GM23338 (cell line): ENCODE results near the gene SULF2. TPM values are rescaled to one million over a fixed set of nuclear protein-coding genes. Genes with fewer than 3 reads are reported as not detected.

ENCODE experiments used
- ATAC-seq: fragments of 200-7000 bp; cut with Tn5 transposase; 3 replicates; pipeline ENCODE4 v1.9.1; 2020
- DNase-seq: peaks from one replicate; pipeline ENCODE4 v3.0.0-alpha.2; 2015; ENCODE audit warnings: low spot score
- H2AFZ ChIP-seq: fragments of 200-600 bp; sonication (generic); 2 replicates; pipeline ENCODE4 v1.8.0; 2016; ENCODE audit warnings: antibody characterized with exemption, mild to moderate bottlenecking, moderate library complexity
- H3F3A ChIP-seq: fragments of 200-600 bp; sonication (generic); replicated peaks from 2 replicates; pipeline ENCODE4 v1.8.0; 2017; ENCODE audit warnings: antibody characterized with exemption, mixed run types, low read depth
- H3K27ac ChIP-seq: fragments of 200-600 bp; sonication (generic); 2 replicates; pipeline ENCODE4 v1.6.1; 2016; ENCODE audit warnings: low read depth
- H3K27me3 ChIP-seq: fragments of 200-600 bp; sonication (generic); 2 replicates; pipeline ENCODE4 v1.8.0; 2016; ENCODE audit warnings: mild to moderate bottlenecking, mixed run types, moderate library complexity; ENCODE audit not compliant: insufficient read depth
- H3K36me3 ChIP-seq: fragments of 200-600 bp; sonication (generic); 2 replicates; pipeline ENCODE4 v1.8.0; 2016; ENCODE audit warnings: mild to moderate bottlenecking; ENCODE audit not compliant: insufficient read depth
- H3K4me1 ChIP-seq: fragments of 200-600 bp; sonication (generic); 2 replicates; pipeline ENCODE4 v1.8.0; 2016; ENCODE audit warnings: mild to moderate bottlenecking, moderate library complexity; ENCODE audit not compliant: insufficient read depth
- H3K4me2 ChIP-seq: fragments of 200-600 bp; sonication (generic); 2 replicates; pipeline ENCODE4 v1.7.1; 2017; ENCODE audit warnings: mixed run types
- H3K4me3 ChIP-seq: fragments of 200-600 bp; sonication (generic); 2 replicates; pipeline ENCODE4 v1.6.1; 2016; ENCODE audit warnings: mixed run types
- H3K79me2 ChIP-seq: fragments of 200-600 bp; sonication (generic); replicated peaks from 2 replicates; pipeline ENCODE4 v1.8.0; 2017; ENCODE audit warnings: mild to moderate bottlenecking; ENCODE audit not compliant: insufficient read depth
- H3K9me2 ChIP-seq: fragments of 200-600 bp; sonication (generic); 2 replicates; pipeline ENCODE4 v1.8.0; 2017; ENCODE audit not compliant: insufficient read depth
- H4K20me1 ChIP-seq: fragments of 200-600 bp; sonication (generic); replicated peaks from 2 replicates; pipeline ENCODE4 v1.8.0; 2017; ENCODE audit warnings: mild to moderate bottlenecking; ENCODE audit not compliant: insufficient read depth
- H3K27ac Mint-ChIP-seq: 2 replicates; pipeline ENCODE4 v1.8.0; 2020; ENCODE audit warnings: inconsistent platforms, mild to moderate bottlenecking, moderate library complexity, mixed read lengths
- H3K27me3 Mint-ChIP-seq: 3 replicates; pipeline ENCODE4 v1.8.0; 2022; ENCODE audit warnings: low read depth, mild to moderate bottlenecking, moderate library complexity, mixed read lengths, inconsistent platforms; ENCODE audit not compliant: insufficient read depth, poor library complexity
- H3K36me3 Mint-ChIP-seq: 3 replicates; pipeline ENCODE4 v1.8.0; 2021; ENCODE audit warnings: low read depth, mild to moderate bottlenecking, inconsistent platforms, moderate library complexity, mixed read lengths
- H3K4me1 Mint-ChIP-seq: 3 replicates; pipeline ENCODE4 v1.8.0; 2020; ENCODE audit warnings: mild to moderate bottlenecking, inconsistent platforms, mixed read lengths
- H3K4me3 Mint-ChIP-seq: 3 replicates; pipeline ENCODE4 v1.8.0; 2021; ENCODE audit warnings: moderate library complexity, mild to moderate bottlenecking, inconsistent platforms, mixed read lengths
- H3K9me3 Mint-ChIP-seq: 3 replicates; pipeline ENCODE4 v1.8.0; 2020; ENCODE audit warnings: moderate library complexity, mild to moderate bottlenecking, inconsistent platforms, mixed read lengths
- CREB1 ChIP-seq: fragments of 250-450 bp; sonication (Bioruptor Pico); IDR thresholded peaks from 2 replicates; pipeline ENCODE4 v1.5.0; 2020; ENCODE audit warnings: low read depth, mild to moderate bottlenecking, moderate library complexity
- EZH2 ChIP-seq: fragments of 200-600 bp; sonication (generic); IDR thresholded peaks from one replicate; pipeline ENCODE4 v1.8.0; 2017; ENCODE audit warnings: antibody characterized with exemption, mild to moderate bottlenecking, low read depth; ENCODE audit not compliant: unreplicated experiment
- EZH2phosphoT487 ChIP-seq: fragments of 200-600 bp; sonication (generic); IDR thresholded peaks from one replicate; pipeline ENCODE4 v1.8.1; 2018; ENCODE audit warnings: antibody characterized with exemption; ENCODE audit not compliant: unreplicated experiment
- JUNB ChIP-seq: IDR thresholded peaks from one replicate; pipeline ENCODE4 v1.6.1; 2016; ENCODE audit warnings: antibody characterized with exemption; ENCODE audit not compliant: unreplicated experiment
- NANOG ChIP-seq: IDR thresholded peaks from 2 replicates; pipeline ENCODE4 v1.6.1; 2016; ENCODE audit warnings: antibody characterized with exemption, borderline replicate concordance
- POLR2AphosphoS5 ChIP-seq: IDR thresholded peaks from 2 replicates; pipeline ENCODE4 v1.6.1; 2016; ENCODE audit warnings: antibody characterized with exemption, low read depth
- ZNF114 ChIP-seq: fragments of 250-450 bp; sonication (Bioruptor Pico); IDR thresholded peaks from 2 replicates; pipeline ENCODE4 v1.5.0; 2020; ENCODE audit warnings: mild to moderate bottlenecking, moderate library complexity
- polyA plus RNA-seq: library from polyadenylated mRNA; unstranded; fragments of >200 nt; fragmentation: Nextera tagmentation; extraction: Ambion mirVana; gene quantifications from 2 replicates; pipeline ENCODE4 v1.2.1, GENCODE V29; 2016
- total RNA-seq: library from RNA; depleted of rRNA; stranded (reverse); fragments of >200 nt; shearing (Covaris generic); gene quantifications from 2 replicates; pipeline ENCODE4 v1.2.3, GENCODE V29; 2014
- TF ChIP-seq, protein P1 (sequence below): fragments of 250-450 bp; sonication (Bioruptor Pico); IDR thresholded peaks from 2 replicates; pipeline ENCODE4 v1.5.0; 2020; ENCODE audit warnings: mild to moderate bottlenecking, moderate library complexity
- TF ChIP-seq, protein P2 (sequence below), 2 experiments: fragments of 200-600 bp in 1 of 2; sonication (generic) in 1 of 2; conservative IDR thresholded peaks; 2 replicates each; pipeline versions ENCODE4 v1.5.1 to v1.6.1; 2016 to 2017; ENCODE audit warnings: antibody characterized with exemption in 2 of 2, low read depth in 2 of 2, mild to moderate bottlenecking in 2 of 2, moderate library complexity in 1 of 2

SULF2 gene
- total and polyA plus RNA-seq, 2 experiments from 2014 or later: 9.5 to 20.7 TPM

- H3K27ac Mint-ChIP-seq: no peak overlapping the region
- H3K36me3 Mint-ChIP-seq: no peaks in the 10 kb centered on the region
- H3K4me1 Mint-ChIP-seq: peaks cover 45% of the 10 kb centered on the region
- TF ChIP-seq NANOG (no peak), ZNF114 (CRISPR knock-in tag) (no peak)
- Histone ChIP-seq H4K20me1 (no peaks in the 10 kb centered on the region), H3K36me3 (no peaks in the 10 kb centered on the region), H3K4me1 (peaks cover 9% of the 10 kb centered on the region), H3K27me3 (no peaks in the 10 kb centered on the region), H3K9me2 (no peaks in the 10 kb centered on the region), H3K4me3 (no peak overlapping the region), H3K4me2 (no peak overlapping the region), H3K79me2 (no peaks in the 10 kb centered on the region), H2AFZ (no peak overlapping the region), H3K27ac (no peak overlapping the region), H3F3A (no peaks in the 10 kb centered on the region)
- DNase-seq: no peak
- peak; percentile 14; the same call in 1 of the 3 replicates for ATAC-seq
- no peaks in the 10 kb centered on the region for H3K9me3 Mint-ChIP-seq
- peaks cover 12% of the 10 kb centered on the region for H3K27me3 Mint-ChIP-seq
- H3K4me3 Mint-ChIP-seq: no peak overlapping the region; the same call in 2 of the 3 replicates
Observed at GRCh38 chr20:47758517-47759450, 26.5 kb downstream of the SULF2 start.

DNA sequence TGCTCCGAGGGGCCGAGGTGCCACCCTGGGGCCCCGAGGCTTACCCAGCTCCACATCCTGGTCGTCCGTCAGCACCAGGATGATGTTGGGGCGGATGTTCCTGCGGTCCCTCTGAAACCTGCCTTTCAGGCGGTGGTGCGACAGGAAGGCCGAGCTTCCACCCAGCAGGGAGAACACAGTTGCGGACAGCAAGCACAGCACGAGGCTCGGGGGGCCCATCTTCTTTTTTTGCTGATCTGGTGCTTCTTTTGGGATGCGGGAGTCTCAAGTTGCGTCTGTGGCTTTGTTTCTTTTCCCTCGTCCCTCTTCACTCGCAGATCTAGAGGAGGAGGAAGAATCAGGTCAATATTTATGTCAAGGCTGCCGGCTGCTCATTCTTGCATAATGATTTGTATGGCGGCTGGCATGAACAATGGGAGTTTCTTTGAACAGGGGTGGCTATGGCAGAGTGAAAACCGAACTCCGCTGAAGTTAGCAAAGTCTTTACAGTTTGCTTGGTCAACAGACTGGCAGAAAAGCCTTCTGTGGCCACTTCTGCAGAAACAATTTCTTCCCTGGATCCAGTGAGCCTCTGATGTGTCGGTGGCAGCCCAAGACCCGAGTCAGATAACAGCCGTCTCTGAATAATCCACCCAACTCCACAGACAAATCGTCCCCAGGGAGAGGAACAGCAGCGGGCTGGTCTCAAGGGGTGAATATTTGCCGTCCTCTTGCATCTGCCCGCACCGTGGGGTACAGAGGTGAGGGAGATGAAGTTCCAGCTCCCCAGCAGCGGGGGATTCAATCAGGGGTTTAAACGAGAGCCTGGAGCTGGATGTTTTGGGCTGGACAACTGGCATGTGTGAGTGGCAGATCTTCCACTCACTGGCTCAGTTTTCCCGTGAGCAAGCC, 27.9 kb downstream of the SULF2 start:
- Histone ChIP-seq H3K79me2 (no peaks in the 10 kb centered on the region), H4K20me1 (no peaks in the 10 kb centered on the region), H2AFZ (peak overlapping the region; percentile 52; the same call in 1 of the 2 replicates), H3K27ac (peak overlapping the region; percentile 59; the same call in 1 of the 2 replicates), H3F3A (no peaks in the 10 kb centered on the region), H3K9me2 (no peaks in the 10 kb centered on the region), H3K27me3 (no peaks in the 10 kb centered on the region), H3K4me1 (peaks cover 9% of the 10 kb centered on the region), H3K4me3 (no peak overlapping the region), H3K36me3 (no peaks in the 10 kb centered on the region), H3K4me2 (no peak overlapping the region)
- DNase-seq (peak; percentile 9), ATAC-seq (peak; percentile 24)
- Mint-ChIP-seq H3K27me3 (peaks cover 12% of the 10 kb centered on the region), H3K9me3 (no peaks in the 10 kb centered on the region), H3K36me3 (no peaks in the 10 kb centered on the region), H3K4me1 (peaks cover 43% of the 10 kb centered on the region), H3K4me3 (no peak overlapping the region), H3K27ac (peak overlapping the region; percentile 68)
- TF ChIP-seq NANOG (no peak), EZH2 (no peak), JUNB (no peak), POLR2AphosphoS5 (no peak), CREB1 (no peak), EZH2phosphoT487 (no peak)
- TF ChIP-seq, protein P1, sequence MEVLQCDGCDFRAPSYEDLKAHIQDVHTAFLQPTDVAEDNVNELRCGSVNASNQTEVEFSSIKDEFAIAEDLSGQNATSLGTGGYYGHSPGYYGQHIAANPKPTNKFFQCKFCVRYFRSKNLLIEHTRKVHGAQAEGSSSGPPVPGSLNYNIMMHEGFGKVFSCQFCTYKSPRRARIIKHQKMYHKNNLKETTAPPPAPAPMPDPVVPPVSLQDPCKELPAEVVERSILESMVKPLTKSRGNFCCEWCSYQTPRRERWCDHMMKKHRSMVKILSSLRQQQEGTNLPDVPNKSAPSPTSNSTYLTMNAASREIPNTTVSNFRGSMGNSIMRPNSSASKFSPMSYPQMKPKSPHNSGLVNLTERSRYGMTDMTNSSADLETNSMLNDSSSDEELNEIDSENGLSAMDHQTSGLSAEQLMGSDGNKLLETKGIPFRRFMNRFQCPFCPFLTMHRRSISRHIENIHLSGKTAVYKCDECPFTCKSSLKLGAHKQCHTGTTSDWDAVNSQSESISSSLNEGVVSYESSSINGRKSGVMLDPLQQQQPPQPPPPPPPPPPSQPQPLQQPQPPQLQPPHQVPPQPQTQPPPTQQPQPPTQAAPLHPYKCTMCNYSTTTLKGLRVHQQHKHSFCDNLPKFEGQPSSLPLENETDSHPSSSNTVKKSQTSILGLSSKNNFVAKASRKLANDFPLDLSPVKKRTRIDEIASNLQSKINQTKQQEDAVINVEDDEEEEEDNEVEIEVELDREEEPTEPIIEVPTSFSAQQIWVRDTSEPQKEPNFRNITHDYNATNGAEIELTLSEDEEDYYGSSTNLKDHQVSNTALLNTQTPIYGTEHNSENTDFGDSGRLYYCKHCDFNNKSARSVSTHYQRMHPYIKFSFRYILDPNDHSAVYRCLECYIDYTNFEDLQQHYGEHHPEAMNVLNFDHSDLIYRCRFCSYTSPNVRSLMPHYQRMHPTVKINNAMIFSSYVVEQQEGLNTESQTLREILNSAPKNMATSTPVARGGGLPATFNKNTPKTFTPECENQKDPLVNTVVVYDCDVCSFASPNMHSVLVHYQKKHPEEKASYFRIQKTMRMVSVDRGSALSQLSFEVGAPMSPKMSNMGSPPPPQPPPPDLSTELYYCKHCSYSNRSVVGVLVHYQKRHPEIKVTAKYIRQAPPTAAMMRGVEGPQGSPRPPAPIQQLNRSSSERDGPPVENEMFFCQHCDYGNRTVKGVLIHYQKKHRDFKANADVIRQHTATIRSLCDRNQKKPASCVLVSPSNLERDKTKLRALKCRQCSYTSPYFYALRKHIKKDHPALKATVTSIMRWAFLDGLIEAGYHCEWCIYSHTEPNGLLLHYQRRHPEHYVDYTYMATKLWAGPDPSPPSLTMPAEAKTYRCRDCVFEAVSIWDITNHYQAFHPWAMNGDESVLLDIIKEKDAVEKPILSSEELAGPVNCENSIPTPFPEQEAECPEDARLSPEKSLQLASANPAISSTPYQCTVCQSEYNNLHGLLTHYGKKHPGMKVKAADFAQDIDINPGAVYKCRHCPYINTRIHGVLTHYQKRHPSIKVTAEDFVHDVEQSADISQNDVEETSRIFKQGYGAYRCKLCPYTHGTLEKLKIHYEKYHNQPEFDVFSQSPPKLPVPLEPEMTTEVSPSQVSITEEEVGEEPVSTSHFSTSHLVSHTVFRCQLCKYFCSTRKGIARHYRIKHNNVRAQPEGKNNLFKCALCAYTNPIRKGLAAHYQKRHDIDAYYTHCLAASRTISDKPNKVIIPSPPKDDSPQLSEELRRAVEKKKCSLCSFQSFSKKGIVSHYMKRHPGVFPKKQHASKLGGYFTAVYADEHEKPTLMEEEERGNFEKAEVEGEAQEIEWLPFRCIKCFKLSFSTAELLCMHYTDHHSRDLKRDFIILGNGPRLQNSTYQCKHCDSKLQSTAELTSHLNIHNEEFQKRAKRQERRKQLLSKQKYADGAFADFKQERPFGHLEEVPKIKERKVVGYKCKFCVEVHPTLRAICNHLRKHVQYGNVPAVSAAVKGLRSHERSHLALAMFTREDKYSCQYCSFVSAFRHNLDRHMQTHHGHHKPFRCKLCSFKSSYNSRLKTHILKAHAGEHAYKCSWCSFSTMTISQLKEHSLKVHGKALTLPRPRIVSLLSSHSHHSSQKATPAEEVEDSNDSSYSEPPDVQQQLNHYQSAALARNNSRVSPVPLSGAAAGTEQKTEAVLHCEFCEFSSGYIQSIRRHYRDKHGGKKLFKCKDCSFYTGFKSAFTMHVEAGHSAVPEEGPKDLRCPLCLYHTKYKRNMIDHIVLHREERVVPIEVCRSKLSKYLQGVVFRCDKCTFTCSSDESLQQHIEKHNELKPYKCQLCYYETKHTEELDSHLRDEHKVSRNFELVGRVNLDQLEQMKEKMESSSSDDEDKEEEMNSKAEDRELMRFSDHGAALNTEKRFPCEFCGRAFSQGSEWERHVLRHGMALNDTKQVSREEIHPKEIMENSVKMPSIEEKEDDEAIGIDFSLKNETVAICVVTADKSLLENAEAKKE (CRISPR knock-in tag): no peak
- TF ChIP-seq, protein P2, sequence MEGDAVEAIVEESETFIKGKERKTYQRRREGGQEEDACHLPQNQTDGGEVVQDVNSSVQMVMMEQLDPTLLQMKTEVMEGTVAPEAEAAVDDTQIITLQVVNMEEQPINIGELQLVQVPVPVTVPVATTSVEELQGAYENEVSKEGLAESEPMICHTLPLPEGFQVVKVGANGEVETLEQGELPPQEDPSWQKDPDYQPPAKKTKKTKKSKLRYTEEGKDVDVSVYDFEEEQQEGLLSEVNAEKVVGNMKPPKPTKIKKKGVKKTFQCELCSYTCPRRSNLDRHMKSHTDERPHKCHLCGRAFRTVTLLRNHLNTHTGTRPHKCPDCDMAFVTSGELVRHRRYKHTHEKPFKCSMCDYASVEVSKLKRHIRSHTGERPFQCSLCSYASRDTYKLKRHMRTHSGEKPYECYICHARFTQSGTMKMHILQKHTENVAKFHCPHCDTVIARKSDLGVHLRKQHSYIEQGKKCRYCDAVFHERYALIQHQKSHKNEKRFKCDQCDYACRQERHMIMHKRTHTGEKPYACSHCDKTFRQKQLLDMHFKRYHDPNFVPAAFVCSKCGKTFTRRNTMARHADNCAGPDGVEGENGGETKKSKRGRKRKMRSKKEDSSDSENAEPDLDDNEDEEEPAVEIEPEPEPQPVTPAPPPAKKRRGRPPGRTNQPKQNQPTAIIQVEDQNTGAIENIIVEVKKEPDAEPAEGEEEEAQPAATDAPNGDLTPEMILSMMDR (conservative IDR thresholded peaks at IDR 0.05; ENCODE audit: low read depth in 2 of 2): no peak
